ENCODE results near the gene SDK2.
"Not testable (repeated sequence)": the region's sequence is repeated elsewhere in the genome, so short reads cannot be mapped to it uniquely, and the experiment has no call there.

DNA sequence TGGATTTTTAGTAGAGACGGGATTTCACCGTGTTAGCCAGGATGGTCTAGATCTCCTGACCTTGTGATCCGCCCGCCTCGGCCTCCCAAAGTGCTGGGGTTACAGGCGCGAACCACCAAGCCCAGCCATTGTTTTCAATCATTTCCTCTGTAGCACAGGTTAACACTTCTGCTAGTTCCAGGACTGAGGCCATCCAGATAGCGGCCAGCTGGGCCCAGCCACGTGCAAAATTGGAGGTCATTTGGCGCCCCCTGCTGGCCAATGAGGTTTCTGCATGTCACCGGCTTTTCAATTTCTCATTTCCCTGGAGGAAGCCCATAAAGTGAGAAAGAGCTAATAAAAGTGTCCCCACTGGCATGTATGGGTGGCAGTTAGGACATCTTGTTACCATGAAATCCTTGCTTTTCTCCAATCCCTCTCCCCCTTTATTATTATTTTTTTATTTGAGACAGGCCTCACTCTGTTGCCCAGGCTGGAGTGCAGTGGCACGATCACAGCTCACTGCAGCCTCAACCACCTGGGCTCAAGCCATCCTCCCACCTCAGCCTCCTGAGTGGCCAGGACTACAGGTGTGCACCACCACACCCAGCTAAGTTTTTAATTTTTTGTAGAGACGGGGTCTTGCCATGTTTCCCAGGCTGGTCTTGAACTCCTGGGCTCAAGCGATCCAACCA lies 274.3 kb downstream of the SDK2 start:
- TF ChIP-seq, protein P1, sequence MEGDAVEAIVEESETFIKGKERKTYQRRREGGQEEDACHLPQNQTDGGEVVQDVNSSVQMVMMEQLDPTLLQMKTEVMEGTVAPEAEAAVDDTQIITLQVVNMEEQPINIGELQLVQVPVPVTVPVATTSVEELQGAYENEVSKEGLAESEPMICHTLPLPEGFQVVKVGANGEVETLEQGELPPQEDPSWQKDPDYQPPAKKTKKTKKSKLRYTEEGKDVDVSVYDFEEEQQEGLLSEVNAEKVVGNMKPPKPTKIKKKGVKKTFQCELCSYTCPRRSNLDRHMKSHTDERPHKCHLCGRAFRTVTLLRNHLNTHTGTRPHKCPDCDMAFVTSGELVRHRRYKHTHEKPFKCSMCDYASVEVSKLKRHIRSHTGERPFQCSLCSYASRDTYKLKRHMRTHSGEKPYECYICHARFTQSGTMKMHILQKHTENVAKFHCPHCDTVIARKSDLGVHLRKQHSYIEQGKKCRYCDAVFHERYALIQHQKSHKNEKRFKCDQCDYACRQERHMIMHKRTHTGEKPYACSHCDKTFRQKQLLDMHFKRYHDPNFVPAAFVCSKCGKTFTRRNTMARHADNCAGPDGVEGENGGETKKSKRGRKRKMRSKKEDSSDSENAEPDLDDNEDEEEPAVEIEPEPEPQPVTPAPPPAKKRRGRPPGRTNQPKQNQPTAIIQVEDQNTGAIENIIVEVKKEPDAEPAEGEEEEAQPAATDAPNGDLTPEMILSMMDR (IDR thresholded peaks at IDR 0.05) = peak; percentile 84 to 97 (median 91)
- not testable (repeated sequence) for TF ChIP-seq POLR2A (IDR thresholded peaks at IDR 0.05)

Data from thyroid gland (tissue), 4 donors.